ENCODE data around the gene EPS15. TPM values are rescaled to one million over a fixed set of nuclear protein-coding genes. Genes with fewer than 3 reads are reported as not detected.

Gene EPS15
- total and polyA plus RNA-seq, 12 donors = 12.4 to 81.4 (median 63.0) TPM

DNA sequence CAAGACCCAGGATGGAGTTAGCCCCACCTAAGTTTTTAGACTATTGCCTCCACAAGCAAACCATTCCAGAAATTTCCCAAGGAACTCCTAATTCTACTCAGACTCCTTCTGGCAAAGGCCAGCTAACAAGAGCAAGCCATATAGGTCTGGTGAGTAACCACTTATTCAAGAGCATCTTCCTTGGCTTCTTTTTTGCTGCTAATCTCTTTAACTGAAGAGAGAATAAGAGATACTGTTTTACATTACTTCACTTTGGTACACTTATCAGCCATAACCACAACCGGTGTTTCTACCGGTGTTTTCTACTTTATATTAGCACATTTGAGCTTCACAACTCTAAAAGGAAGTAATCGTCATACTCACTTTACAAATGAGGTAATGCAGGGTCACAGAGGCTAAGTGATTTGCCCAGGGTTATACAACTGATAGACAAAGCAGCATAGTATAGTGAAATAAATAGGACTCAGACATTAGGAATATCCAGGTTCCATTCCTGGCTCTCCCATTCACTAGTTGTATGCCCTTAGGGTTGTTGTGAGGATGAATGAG lies 1.7 kb upstream of the EPS15 start:
- DNase-seq = no peak
- no peak overlapping the region for H3K4me3 ChIP-seq
- H3K27ac ChIP-seq = peak overlapping the region in 1 of 10 donors; percentile 56
- intact Hi-C loops (cut with DNase I) = loop anchor here in 1 of 10 donors (10.0 kb wide), 1 partner anchor 96 kb away; no protein-coding TSS in a partner anchor
- TF ChIP-seq, protein P1, sequence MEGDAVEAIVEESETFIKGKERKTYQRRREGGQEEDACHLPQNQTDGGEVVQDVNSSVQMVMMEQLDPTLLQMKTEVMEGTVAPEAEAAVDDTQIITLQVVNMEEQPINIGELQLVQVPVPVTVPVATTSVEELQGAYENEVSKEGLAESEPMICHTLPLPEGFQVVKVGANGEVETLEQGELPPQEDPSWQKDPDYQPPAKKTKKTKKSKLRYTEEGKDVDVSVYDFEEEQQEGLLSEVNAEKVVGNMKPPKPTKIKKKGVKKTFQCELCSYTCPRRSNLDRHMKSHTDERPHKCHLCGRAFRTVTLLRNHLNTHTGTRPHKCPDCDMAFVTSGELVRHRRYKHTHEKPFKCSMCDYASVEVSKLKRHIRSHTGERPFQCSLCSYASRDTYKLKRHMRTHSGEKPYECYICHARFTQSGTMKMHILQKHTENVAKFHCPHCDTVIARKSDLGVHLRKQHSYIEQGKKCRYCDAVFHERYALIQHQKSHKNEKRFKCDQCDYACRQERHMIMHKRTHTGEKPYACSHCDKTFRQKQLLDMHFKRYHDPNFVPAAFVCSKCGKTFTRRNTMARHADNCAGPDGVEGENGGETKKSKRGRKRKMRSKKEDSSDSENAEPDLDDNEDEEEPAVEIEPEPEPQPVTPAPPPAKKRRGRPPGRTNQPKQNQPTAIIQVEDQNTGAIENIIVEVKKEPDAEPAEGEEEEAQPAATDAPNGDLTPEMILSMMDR (IDR thresholded peaks at IDR 0.05) = no peak
- no peaks in the 10 kb centered on the region for H3K27me3 ChIP-seq
- no peaks in the 10 kb centered on the region for H3K36me3 ChIP-seq
- no peaks in the 10 kb centered on the region for H3K9me3 ChIP-seq
- ATAC-seq = no peak
- peaks cover 0 to 43% (median 21%) of the 10 kb centered on the region in 9 donors for H3K4me1 ChIP-seq
- WGBS, 2 donors = 42 to 54% methylated on average over 3 of the region's 3 CpGs

DNA sequence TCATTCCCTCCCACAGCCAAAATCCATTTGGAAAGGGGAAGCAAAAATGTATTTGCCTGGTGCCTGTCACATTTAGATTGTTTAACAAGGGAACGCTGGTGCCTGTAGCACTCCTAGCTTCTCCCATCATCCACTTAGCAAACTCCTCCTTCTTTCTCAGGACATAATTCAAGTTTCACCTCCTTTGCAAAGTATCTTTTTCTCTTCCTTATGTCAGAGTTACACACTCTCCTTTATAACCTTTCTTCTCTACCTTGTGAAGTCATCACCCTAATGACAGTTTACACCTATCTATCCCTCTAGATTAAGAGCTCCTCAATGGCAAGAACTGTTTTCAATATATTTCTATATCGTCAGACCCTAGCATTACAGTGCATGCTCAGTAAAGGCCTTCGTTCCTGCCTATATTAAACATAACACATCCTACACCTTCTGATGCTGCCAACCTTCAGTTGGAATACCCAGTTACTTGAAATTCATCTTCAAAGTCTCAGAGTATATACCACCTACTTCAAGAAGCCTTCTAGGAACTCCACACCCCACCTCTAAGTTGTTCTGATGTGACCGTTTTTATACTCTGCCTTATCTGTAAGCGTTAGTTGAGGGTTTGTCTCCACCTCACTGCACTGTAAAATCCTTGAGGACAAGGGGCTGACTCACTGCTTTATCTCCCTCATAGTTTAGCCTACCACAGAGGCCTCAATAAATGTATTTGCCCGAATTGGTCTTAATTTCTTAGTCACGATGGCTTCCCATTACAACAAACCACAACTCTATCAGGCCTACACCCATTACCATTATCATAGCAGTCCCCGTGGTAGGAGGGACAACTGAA lies 1.0 kb upstream of the EPS15 start:
- TF ChIP-seq, protein P1 (IDR thresholded peaks at IDR 0.05) = no peak
- Histone ChIP-seq H3K27me3 (no peaks in the 10 kb centered on the region), H3K4me3 (no peak overlapping the region), H3K9me3 (no peaks in the 10 kb centered on the region), H3K36me3 (no peaks in the 10 kb centered on the region), H3K27ac (peak overlapping the region in 1 of 10 donors; percentile 95), H3K4me1 (peaks cover 0 to 50% (median 28%) of the 10 kb centered on the region in 9 donors)
- ATAC-seq = no peak
- intact Hi-C loops (cut with DNase I) = loop anchor here in 8 of 10 donors (5.0 to 10.0 kb wide), 5 partner anchors 48 to 545 kb away; partner anchors contain the start of gene CDKN2C (in 1 of the 8)
- DNase-seq = no peak
- WGBS, 2 donors = 68 to 69% methylated on average over 8 of the region's 8 CpGs

DNA sequence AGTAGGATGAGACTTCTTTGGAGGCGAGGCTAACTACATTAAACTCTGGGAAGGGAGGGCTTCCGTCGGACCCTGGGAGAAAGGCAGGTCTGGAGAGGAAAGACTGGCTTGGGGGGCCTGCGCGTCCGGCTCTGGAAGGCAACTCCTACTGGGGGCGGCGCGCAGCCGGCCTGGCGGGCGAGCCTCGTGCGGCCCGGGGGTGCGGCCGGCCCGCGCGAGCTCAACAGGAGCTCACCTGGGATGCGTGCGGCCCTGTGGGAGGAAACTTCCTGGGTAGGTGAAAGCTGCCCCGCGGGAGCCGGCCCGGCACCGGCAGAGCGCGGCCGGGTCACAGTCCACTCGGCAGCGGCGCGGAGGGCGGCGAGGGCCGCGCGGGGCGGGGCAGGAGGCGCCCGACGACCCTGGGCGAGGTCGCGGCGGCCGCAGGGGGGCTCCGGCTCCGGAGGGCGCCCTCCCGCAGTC lies 449 bp downstream of the EPS15 start:
- intact Hi-C loops (cut with DNase I) = loop anchor here in 7 of 10 donors (5.0 to 10.0 kb wide), 5 partner anchors 46 to 544 kb away; partner anchors contain the start of gene CDKN2C (in 1 of the 7)
- no peaks in the 10 kb centered on the region for H3K36me3 ChIP-seq
- 0% methylated on average over 42 to 52 of the region's 52 CpGs for WGBS, 2 donors
- H3K27me3 ChIP-seq = no peaks in the 10 kb centered on the region
- peaks cover 0 to 64% (median 43%) of the 10 kb centered on the region in 9 donors for H3K4me1 ChIP-seq
- TF ChIP-seq, protein P1 (IDR thresholded peaks at IDR 0.05) = no peak
- DNase-seq (peak; percentile 42 to 56), ATAC-seq (peak; percentile 48 to 84 (median 60))
- H3K9me3 ChIP-seq = no peaks in the 10 kb centered on the region
- peak overlapping the region; percentile 88 to 96 (median 92) for H3K27ac ChIP-seq
- peak overlapping the region; percentile 72 to 98 (median 78) for H3K4me3 ChIP-seq

DNA sequence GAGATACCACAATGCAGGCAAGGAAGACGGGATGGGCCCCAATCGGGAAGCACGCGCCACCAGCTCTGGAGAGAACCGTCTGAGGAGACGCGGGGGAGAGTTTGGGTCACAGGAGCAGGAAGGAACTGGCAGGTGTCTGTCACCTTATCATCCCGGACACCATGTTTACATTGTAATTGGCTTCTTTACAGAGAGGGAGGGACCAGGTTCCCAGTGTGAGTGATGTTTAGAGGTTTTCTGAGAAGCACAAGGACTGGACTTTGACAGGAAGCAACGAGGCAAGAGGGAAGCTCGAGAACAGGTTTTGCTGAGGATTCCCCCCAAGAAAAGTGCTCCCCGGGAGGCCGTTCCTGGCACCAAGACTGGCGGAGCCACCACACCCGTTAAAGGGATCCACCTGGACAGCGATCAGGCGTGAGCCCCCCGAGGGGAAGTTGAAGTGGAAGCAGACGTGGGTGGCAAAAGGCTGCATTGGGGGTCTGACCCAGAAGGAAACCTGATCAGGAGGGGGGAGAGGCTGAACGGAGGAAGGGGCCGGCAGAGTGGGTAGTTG lies 957 bp downstream of the EPS15 start:
- 1% methylated on average over 20 of the region's 20 CpGs for WGBS, 2 donors
- peak overlapping the region; percentile 88 to 96 (median 92) for H3K27ac ChIP-seq
- peaks cover 0 to 69% (median 48%) of the 10 kb centered on the region in 9 donors for H3K4me1 ChIP-seq
- no peaks in the 10 kb centered on the region for H3K36me3 ChIP-seq
- peak overlapping the region; percentile 72 to 98 (median 78) for H3K4me3 ChIP-seq
- no peaks in the 10 kb centered on the region for H3K9me3 ChIP-seq
- intact Hi-C loops (cut with DNase I) = loop anchor here in 7 of 10 donors (5.0 to 10.0 kb wide), 5 partner anchors 46 to 543 kb away; partner anchors contain the start of gene CDKN2C (in 1 of the 7)
- TF ChIP-seq, protein P1 (IDR thresholded peaks at IDR 0.05) = no peak
- DNase-seq = peak; percentile 21 to 29
- ATAC-seq = peak in 7 of 8 donors; percentile 9 to 58 (median 50)
- no peaks in the 10 kb centered on the region for H3K27me3 ChIP-seq

All from heart right ventricle (tissue), 16 donors.